HepG2 (cell line): ENCODE data around the gene SSU72. TPM values are rescaled to one million over a fixed set of nuclear protein-coding genes. Genes with fewer than 3 reads are reported as not detected.

ENCODE experiments used
- ATAC-seq: fragments of 200-7000 bp; cut with Tn5 transposase; 3 replicates; pipeline ENCODE4 v1.9.1; 2020; ENCODE audit warnings: mild to moderate bottlenecking, moderate library complexity
- BruUV-seq: library from RNA; stranded (reverse); fragments of 400-500 nt; replicated peaks from 2 replicates; lab custom pipeline; 2021; lab: Mats Ljungman, UMichigan
- CTCF ChIA-PET: fragments of 300-600 bp; formaldehyde crosslinking; extraction: SDS; loops from one replicate; lab custom pipeline; 2021; ENCODE audit warnings: low total read pairs, inconsistent platforms, low intra/inter-chr PET ratio; lab: Yijun Ruan, JAX
- POLR2A ChIA-PET: fragments of 350-600 bp; sonication (Branson Sonifier 250); formaldehyde crosslinking; loops from one replicate; lab custom pipeline; 2020; ENCODE audit warnings: antibody characterized with exemption, inconsistent platforms; lab: Yijun Ruan, JAX
- DNase-seq: peaks from one replicate; pipeline ENCODE4 v3.0.0-alpha.2; 2015; ENCODE audit warnings: low spot score
- FAIRE-seq: peaks from 3 replicates; lab custom pipeline; 2011; peaks lifted over from hg19 to GRCh38; lab: Jason Lieb, UNC
- H2AFZ ChIP-seq: one replicate; pipeline ENCODE4 v1.6.1; 2011; ENCODE audit warnings: low read length, inconsistent platforms
- H3K27ac ChIP-seq: fragments of 300-600 bp; 3 replicates; pipeline ENCODE4 v1.8.0; 2011; ENCODE audit warnings: mixed run types, mild to moderate bottlenecking, mixed read lengths, low read length, inconsistent platforms; ENCODE audit not compliant: insufficient read depth; ENCODE audit errors: extremely low read length
- H3K27me3 ChIP-seq, 2 experiments: fragments of 200-600 bp in 1 of 2; 2 replicates in 1 of 2; 3 replicates in 1 of 2; pipeline versions ENCODE4 v1.6.0 to v1.8.0; 2011; ENCODE audit warnings: low read length in 2 of 2, mild to moderate bottlenecking in 2 of 2, moderate library complexity in 2 of 2, inconsistent platforms in 1 of 2; ENCODE audit not compliant: insufficient read depth in 2 of 2, control insufficient read depth in 1 of 2
- H3K36me3 ChIP-seq, 2 experiments: fragments of 200-600 bp in 1 of 2; replicated peaks in 1 of 2; 2 replicates in 1 of 2; 3 replicates in 1 of 2; pipeline versions ENCODE4 v1.5.1 to v1.8.0; 2011; ENCODE audit warnings: low read length in 2 of 2, inconsistent platforms in 1 of 2; ENCODE audit not compliant: insufficient read depth in 2 of 2, control insufficient read depth in 1 of 2
- H3K4me1 ChIP-seq: 2 replicates; pipeline ENCODE4 v1.5.1; 2012; ENCODE audit warnings: low read length, inconsistent platforms; ENCODE audit not compliant: insufficient read depth
- H3K4me2 ChIP-seq: 2 replicates; pipeline ENCODE4 v1.6.0; 2011; ENCODE audit warnings: low read depth, low read length, inconsistent platforms
- H3K4me3 ChIP-seq, 3 experiments: fragments of 200-600 bp in 1 of 3; sonication (generic), shearing (Covaris generic) in 1 of 3; replicated peaks in 1 of 3; 2 replicates each; pipeline ENCODE4 v1.5.1; 2011 to 2016; ENCODE audit warnings: low read length in 3 of 3, inconsistent platforms in 2 of 3, low read depth in 2 of 3, mild to moderate bottlenecking in 2 of 3, control low read depth in 1 of 3, mixed read lengths in 1 of 3; ENCODE audit not compliant: insufficient read depth in 1 of 3
- H3K79me2 ChIP-seq: one replicate; pipeline ENCODE4 v1.6.1; 2011; ENCODE audit warnings: low read length, inconsistent platforms; ENCODE audit not compliant: insufficient read depth
- H3K9ac ChIP-seq: 2 replicates; pipeline ENCODE4 v1.6.0; 2011; ENCODE audit warnings: mild to moderate bottlenecking, low read depth, low read length, inconsistent platforms; ENCODE audit not compliant: insufficient read depth
- H3K9me3 ChIP-seq: 2 replicates; pipeline ENCODE4 v1.5.1; 2012; ENCODE audit warnings: mild to moderate bottlenecking, low read length
- H4K20me1 ChIP-seq: 2 replicates; pipeline ENCODE4 v1.6.0; 2011; ENCODE audit warnings: inconsistent platforms, mild to moderate bottlenecking, low read length, moderate library complexity; ENCODE audit not compliant: insufficient read depth
- AGO2 ChIP-seq: fragments of 200-400 bp; formaldehyde crosslinking; optimal IDR thresholded peaks from 2 replicates; pipeline ENCODE3; 2017; ENCODE audit warnings: mild to moderate bottlenecking, low read depth, low read length, moderate library complexity
- BRD4 ChIP-seq: sonication (generic); formaldehyde crosslinking; IDR thresholded peaks from 2 replicates; pipeline ENCODE4 v1.4.0; 2020; ENCODE audit warnings: missing genetic modification reagents
- FOSL1 ChIP-seq: sonication (generic); formaldehyde crosslinking; IDR thresholded peaks from 2 replicates; pipeline ENCODE4 v1.9.0; 2021; ENCODE audit warnings: missing genetic modification reagents, borderline replicate concordance
- GPN1 ChIP-seq: sonication (generic); formaldehyde crosslinking; IDR thresholded peaks from 2 replicates; pipeline ENCODE4 v1.5.1; 2020; ENCODE audit warnings: missing genetic modification reagents, borderline replicate concordance
- HNRNPLL ChIP-seq: fragments of 200-400 bp; formaldehyde crosslinking; IDR thresholded peaks from 2 replicates; pipeline ENCODE4 v1.6.1; 2017; ENCODE audit warnings: mild to moderate bottlenecking, low read depth, low read length; ENCODE audit not compliant: poor library complexity, severe bottlenecking
- HOXA5 ChIP-seq: sonication (generic); formaldehyde crosslinking; IDR thresholded peaks from 2 replicates; pipeline ENCODE4 v1.4.0; 2020; ENCODE audit warnings: missing genetic modification reagents
- MNT ChIP-seq: fragments of 450-650 bp; IDR thresholded peaks from 2 replicates; pipeline ENCODE4 v1.6.1; 2016
- ONECUT2 ChIP-seq: sonication (generic); formaldehyde crosslinking; IDR thresholded peaks from 2 replicates; pipeline ENCODE4 v1.4.0; 2020; ENCODE audit warnings: missing genetic modification reagents
- SP1 ChIP-seq, 2 experiments: fragments of 450-650 bp in 1 of 2; sonication (generic) in 1 of 2; formaldehyde crosslinking in 1 of 2; IDR thresholded peaks; 2 replicates each; pipeline versions ENCODE4 v1.4.0 to v1.6.1; 2016 to 2020; ENCODE audit warnings: missing genetic modification reagents in 1 of 2
- ZEB1 ChIP-seq: IDR thresholded peaks from 2 replicates; pipeline ENCODE4 v1.6.1; 2012; ENCODE audit warnings: mild to moderate bottlenecking, low read depth, inconsistent platforms; ENCODE audit not compliant: insufficient replicate concordance
- WGBS: methylation state at CpG from one replicate; pipeline ENCODE4 v1.1.6; 2017; ENCODE audit warnings: low lambda C conversion rate; 5-methylcytosine and 5-hydroxymethylcytosine counted together
- in situ Hi-C: cut with HindIII; loops from 2 replicates; pipeline ENCODE4 v1.10.0; 2017; ENCODE audit warnings: low pct_unique_long_range_greater_than_20kb; ENCODE audit not compliant: extremely low pct_ligation_motif_present
- intact Hi-C: fragments of 100-400 bp; cut with micrococcal nuclease; formaldehyde crosslinking; loops from one replicate; pipeline ENCODE4 v1.10.0; 2022; ENCODE audit not compliant: unreplicated experiment
- polyA plus RNA-seq, 8 experiments: library from polyadenylated mRNA; depleted of rRNA in 3 of 8; stranded (reverse) in 7 of 8; unstranded in 1 of 8; fragments of >200 nt; fragmentation: Illumina TruSeq in 4 of 8; extraction: Trizol in 4 of 8; gene quantifications; 2 replicates each; pipeline versions ENCODE4 v1.2.1 to v1.2.3, GENCODE V29; 2011 to 2016; ENCODE audit warnings: low read depth in 4 of 8, missing spikeins in 1 of 8, mixed read lengths in 1 of 8; ENCODE audit not compliant: insufficient read depth in 1 of 8
- total RNA-seq, 5 experiments: library from RNA; depleted of rRNA; stranded (reverse); fragments of >200 nt; fragmentation: Illumina TruSeq; extraction: Trizol; gene quantifications; 2 replicates each; pipeline ENCODE4 v1.2.3, GENCODE V29; 2016; ENCODE audit warnings: low read depth in 1 of 5
- TF ChIP-seq, protein P1 (sequence below): sonication (generic); formaldehyde crosslinking; IDR thresholded peaks from 2 replicates; pipeline ENCODE4 v1.4.0; 2020; ENCODE audit warnings: mild to moderate bottlenecking, missing genetic modification reagents
- TF ChIP-seq, protein P2 (sequence below): sonication (generic); formaldehyde crosslinking; IDR thresholded peaks from 2 replicates; pipeline ENCODE4 v1.5.0; 2020; ENCODE audit warnings: mild to moderate bottlenecking, missing genetic modification reagents
- TF ChIP-seq, protein P3 (sequence below): sonication (generic); formaldehyde crosslinking; IDR thresholded peaks from 2 replicates; pipeline ENCODE4 v1.4.0; 2020; ENCODE audit warnings: mild to moderate bottlenecking, missing genetic modification reagents

Gene SSU72
- total and polyA plus RNA-seq, 2 of the 13 experiments (the other 11 are each of a cell fraction or from before 2014, with no cell fraction given): 42.8 to 67.1 TPM

DNA sequence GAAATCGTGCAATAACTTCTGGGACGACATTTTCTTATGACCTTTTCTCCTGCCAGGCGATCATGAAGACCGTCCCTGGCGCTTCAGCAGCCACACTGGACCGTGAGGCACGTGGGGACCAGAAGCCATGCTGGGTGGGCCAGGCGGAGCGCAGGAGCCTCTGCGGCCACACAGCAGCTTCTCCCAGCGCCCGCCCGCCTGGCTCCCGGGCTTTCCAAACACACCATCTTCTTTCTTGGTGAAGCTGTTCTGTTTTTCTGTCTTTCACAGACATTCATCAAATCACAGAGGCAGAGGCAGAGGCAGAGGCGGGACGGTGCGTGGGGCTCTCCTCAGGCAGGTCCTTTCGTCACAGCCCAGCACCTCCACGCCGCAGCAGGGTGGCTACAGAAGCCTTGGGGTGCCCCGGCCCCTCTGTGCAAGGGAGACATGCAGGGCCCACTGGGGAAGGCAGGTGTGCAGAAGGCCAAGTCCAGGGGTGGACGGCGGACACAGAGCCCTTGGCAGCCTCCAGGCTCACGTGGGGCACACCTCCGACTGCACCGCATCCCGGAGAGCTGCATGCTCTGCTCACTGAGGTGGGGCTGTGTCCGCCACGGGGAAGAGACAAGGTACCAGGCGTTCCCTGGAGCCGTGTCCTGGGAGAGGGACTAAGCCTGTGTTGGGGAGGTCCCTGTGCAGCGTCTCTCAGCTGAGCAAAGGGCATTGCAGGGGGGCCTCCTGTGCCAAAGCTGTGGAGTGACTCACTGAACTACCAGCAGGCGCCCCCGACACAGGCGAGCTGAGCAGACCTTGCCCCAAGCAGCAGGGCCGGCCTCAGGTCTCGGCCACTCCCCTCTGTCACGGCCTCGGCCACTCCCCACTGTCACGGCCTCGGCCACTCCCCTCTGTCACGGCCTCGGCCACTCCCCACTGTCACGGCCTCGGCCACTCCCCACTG, 31.6 kb downstream of the SSU72 start (continued):
- TF ChIP-seq BRD4 (CRISPR knock-in tag) (no peak), SP1 (IDR thresholded peaks at IDR 0.05) (no peak), SP1 (CRISPR knock-in tag; IDR thresholded peaks at IDR 0.05) (0 out of 2 replicates have a peak, but pooled peaks have one; percentile 21), HOXA5 (CRISPR knock-in tag) (no peak)

DNA sequence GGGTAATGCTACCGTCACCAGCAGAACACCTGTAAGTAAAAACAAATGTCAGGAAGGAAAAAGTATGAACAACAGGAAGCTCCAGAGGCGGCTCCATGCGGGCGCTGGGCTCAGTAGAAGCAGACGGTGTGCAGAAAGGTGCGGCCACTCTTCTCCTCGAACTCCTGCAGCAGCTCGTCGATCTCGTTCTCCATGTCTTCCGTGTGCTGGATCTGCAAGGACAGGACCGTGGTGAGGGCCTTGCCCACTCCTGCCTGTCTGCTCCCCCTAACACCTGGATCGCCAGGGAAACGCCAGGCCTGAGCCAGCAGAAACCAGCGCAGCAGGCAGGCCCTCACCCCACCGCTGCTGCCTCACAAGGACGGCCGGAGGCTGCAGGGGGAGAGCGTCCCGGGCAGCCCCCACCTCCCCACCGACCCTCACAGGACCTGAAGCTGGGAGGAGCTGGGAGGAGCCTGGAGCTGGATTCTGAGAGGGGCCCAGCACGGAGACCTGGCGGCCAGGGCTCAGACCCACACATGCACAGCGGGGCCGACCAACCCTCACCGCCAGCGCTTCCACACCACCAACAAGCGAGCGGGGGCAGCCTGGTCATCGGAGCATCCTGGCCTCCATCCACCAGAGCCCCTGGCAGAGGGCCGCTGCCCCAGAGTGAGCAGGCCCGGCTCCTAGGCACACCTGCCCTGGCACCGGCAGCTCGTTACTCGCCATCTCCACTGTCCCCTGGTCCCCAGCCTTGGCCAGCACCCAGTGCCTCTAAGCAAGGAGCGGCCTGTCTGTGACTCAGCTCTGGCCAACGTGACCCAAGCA, 32.5 kb downstream of the SSU72 start:
- CTCF ChIA-PET: no interaction called here
- intact Hi-C loops (no loop called here), in situ Hi-C loops (no loop called here)
- Histone ChIP-seq H3K79me2 (no peaks in the 10 kb centered on the region), H3K27ac (no peak overlapping the region), H2AFZ (no peak overlapping the region), H3K36me3 (peaks cover 5 to 14% of the 10 kb centered on the region in 2 experiments; a peak in 4 of 5 replicates), H3K9ac (no peak overlapping the region), H3K4me2 (no peak overlapping the region), H3K27me3 (no peaks in the 10 kb centered on the region), H3K4me3 (no peak overlapping the region)
- no peak for ATAC-seq
- no TSS peak for BruUV-seq
- TF ChIP-seq, protein P1, sequence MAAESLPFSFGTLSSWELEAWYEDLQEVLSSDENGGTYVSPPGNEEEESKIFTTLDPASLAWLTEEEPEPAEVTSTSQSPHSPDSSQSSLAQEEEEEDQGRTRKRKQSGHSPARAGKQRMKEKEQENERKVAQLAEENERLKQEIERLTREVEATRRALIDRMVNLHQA (CRISPR knock-in tag): no peak
- TF ChIP-seq, protein P2, sequence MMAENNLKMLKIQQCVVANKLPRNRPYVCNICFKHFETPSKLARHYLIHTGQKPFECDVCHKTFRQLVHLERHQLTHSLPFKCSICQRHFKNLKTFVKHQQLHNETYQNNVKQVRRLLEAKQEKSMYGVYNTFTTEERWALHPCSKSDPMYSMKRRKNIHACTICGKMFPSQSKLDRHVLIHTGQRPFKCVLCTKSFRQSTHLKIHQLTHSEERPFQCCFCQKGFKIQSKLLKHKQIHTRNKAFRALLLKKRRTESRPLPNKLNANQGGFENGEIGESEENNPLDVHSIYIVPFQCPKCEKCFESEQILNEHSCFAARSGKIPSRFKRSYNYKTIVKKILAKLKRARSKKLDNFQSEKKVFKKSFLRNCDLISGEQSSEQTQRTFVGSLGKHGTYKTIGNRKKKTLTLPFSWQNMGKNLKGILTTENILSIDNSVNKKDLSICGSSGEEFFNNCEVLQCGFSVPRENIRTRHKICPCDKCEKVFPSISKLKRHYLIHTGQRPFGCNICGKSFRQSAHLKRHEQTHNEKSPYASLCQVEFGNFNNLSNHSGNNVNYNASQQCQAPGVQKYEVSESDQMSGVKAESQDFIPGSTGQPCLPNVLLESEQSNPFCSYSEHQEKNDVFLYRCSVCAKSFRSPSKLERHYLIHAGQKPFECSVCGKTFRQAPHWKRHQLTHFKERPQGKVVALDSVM: no peak
- TF ChIP-seq AGO2 (peak; percentile 33), FOSL1 (CRISPR knock-in tag) (no peak), MNT (no peak), ZEB1 (no peak), ONECUT2 (no peak), HNRNPLL (peak; percentile 29), GPN1 (CRISPR knock-in tag) (no peak)
- TF ChIP-seq, protein P3, sequence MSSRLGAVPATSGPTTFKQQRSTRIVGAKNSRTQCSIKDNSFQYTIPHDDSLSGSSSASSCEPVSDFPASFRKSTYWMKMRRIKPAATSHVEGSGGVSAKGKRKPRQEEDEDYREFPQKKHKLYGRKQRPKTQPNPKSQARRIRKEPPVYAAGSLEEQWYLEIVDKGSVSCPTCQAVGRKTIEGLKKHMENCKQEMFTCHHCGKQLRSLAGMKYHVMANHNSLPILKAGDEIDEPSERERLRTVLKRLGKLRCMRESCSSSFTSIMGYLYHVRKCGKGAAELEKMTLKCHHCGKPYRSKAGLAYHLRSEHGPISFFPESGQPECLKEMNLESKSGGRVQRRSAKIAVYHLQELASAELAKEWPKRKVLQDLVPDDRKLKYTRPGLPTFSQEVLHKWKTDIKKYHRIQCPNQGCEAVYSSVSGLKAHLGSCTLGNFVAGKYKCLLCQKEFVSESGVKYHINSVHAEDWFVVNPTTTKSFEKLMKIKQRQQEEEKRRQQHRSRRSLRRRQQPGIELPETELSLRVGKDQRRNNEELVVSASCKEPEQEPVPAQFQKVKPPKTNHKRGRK: no peak
- TF ChIP-seq, all 625 proteins: peak for 2
- no peaks in the 10 kb centered on the region for H3K4me1 ChIP-seq
- no peaks in the 10 kb centered on the region for H4K20me1 ChIP-seq
- no peak for FAIRE-seq
- H3K9me3 ChIP-seq: no peaks in the 10 kb centered on the region
- WGBS: 96% methylated on average over 36 of the region's 37 CpGs
- POLR2A ChIA-PET: no interaction called here
- DNase-seq: no peak
